ENCODE results near the gene AUTS2. TPM values are rescaled to one million over a fixed set of nuclear protein-coding genes. Genes with fewer than 3 reads are reported as not detected.

The AUTS2 gene
- total RNA-seq, 1 experiment from 2014 or later, result not detected

GRCh38 chr7:70420381-70420662 lies 822.0 kb downstream of the AUTS2 start:
- no peaks in the 10 kb centered on the region for H3K4me1 Mint-ChIP-seq (ENCODE audit: low read depth, unreplicated experiment)
- intact Hi-C loops (cut with micrococcal nuclease; ENCODE audit: unreplicated experiment), result no loop called here

GRCh38 chr7:70421319-70421718 lies 823.0 kb downstream of the AUTS2 start:
- no peak for DNase-seq
- Mint-ChIP-seq H3K4me3 (ENCODE audit: low read depth, unreplicated experiment) (no peak overlapping the region), H3K9me3 (ENCODE audit: low read depth, unreplicated experiment) (no peaks in the 10 kb centered on the region), H3K27me3 (ENCODE audit: unreplicated experiment) (no peaks in the 10 kb centered on the region), H3K36me3 (ENCODE audit: insufficient read depth, unreplicated experiment) (no peaks in the 10 kb centered on the region), H3K4me1 (ENCODE audit: low read depth, unreplicated experiment) (no peaks in the 10 kb centered on the region), H3K27ac (ENCODE audit: unreplicated experiment) (no peak overlapping the region)
- BruUV-seq (replicated peaks), result no TSS peak
- TF ChIP-seq CTCF (IDR thresholded peaks at IDR 0.05; ENCODE audit: unreplicated experiment), result no peak
- intact Hi-C loops (cut with micrococcal nuclease; ENCODE audit: unreplicated experiment), result no loop called here
- CTCF ChIA-PET, result no interaction called here

More at GRCh38 chr7:70420381-70420662, 822.0 kb downstream of the AUTS2 start:
- Mint-ChIP-seq H3K9me3 (ENCODE audit: low read depth, unreplicated experiment) (no peaks in the 10 kb centered on the region), H3K27me3 (ENCODE audit: unreplicated experiment) (no peaks in the 10 kb centered on the region), H3K36me3 (ENCODE audit: insufficient read depth, unreplicated experiment) (no peaks in the 10 kb centered on the region), H3K4me3 (ENCODE audit: low read depth, unreplicated experiment) (no peak overlapping the region), H3K27ac (ENCODE audit: unreplicated experiment) (no peak overlapping the region)
- no TSS peak for BruUV-seq (replicated peaks)
- no peak for TF ChIP-seq CTCF (IDR thresholded peaks at IDR 0.05; ENCODE audit: unreplicated experiment)
- CTCF ChIA-PET, result no interaction called here
- no peak for DNase-seq

DNA sequence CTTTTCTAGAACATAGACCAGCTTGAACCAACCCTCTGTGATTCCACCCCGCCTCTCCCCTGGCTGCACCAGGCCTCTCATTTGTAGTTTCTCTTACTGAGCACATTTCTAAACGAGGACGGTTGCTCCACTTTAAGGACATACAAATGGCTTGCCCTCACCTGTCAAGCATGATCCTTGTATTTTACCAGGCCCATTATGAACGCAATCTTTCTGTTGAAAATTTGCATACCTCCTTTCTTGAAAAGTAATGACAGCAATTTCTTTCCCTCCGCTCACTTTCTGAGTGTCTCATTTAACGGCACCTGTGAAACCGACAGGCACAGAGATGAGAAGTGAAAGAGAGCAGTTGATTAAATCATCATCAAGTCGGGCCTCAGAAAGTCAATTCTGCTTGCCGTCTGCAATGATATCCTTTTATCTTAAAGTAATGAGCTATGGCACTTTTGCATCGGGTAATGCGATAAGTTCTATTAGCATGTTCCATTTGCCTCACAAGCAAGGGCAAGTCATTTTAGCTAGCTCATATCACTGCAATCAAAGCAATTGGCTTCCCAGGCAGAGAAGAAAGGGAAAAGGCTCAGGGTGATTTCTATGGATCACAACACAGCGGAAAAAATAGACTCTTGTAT lies 828.1 kb downstream of the AUTS2 start:
- Mint-ChIP-seq H3K4me1 (ENCODE audit: low read depth, unreplicated experiment) (no peaks in the 10 kb centered on the region), H3K27me3 (ENCODE audit: unreplicated experiment) (no peaks in the 10 kb centered on the region), H3K36me3 (ENCODE audit: insufficient read depth, unreplicated experiment) (no peaks in the 10 kb centered on the region), H3K4me3 (ENCODE audit: low read depth, unreplicated experiment) (no peak overlapping the region), H3K27ac (ENCODE audit: unreplicated experiment) (no peak overlapping the region), H3K9me3 (ENCODE audit: low read depth, unreplicated experiment) (peaks cover 11% of the 10 kb centered on the region)
- intact Hi-C loops (cut with micrococcal nuclease; ENCODE audit: unreplicated experiment), result no loop called here
- CTCF ChIA-PET, result no interaction called here
- no peak for TF ChIP-seq CTCF (IDR thresholded peaks at IDR 0.05; ENCODE audit: unreplicated experiment)
- DNase-seq, result no peak
- no TSS peak for BruUV-seq (replicated peaks)

DNA sequence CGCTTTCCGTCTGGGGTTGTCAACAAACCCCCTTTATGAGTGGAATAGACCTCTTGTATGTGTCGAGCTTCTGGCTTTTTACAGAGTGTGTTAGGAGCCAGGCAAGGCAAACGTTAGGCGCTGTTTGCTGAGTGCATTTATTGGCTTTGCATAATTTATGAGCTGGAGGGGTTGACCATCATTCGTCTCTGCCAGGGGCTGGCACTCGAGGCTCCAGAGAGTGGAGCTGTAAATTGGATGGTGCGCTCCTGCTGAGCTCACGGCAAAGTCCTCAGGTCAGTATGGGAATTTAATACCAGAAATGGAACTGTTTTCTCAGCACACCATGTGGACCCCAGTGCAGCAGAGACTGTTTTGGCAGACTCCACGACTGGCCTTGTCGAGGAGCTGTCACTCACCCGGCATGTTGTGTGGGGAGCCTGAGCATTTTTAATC lies 834.3 kb downstream of the AUTS2 start:
- TF ChIP-seq CTCF (IDR thresholded peaks at IDR 0.05; ENCODE audit: unreplicated experiment), result no peak
- Mint-ChIP-seq H3K27ac (ENCODE audit: unreplicated experiment) (no peak overlapping the region), H3K36me3 (ENCODE audit: insufficient read depth, unreplicated experiment) (no peaks in the 10 kb centered on the region), H3K27me3 (ENCODE audit: unreplicated experiment) (no peaks in the 10 kb centered on the region), H3K4me1 (ENCODE audit: low read depth, unreplicated experiment) (no peaks in the 10 kb centered on the region), H3K9me3 (ENCODE audit: low read depth, unreplicated experiment) (peaks cover 11% of the 10 kb centered on the region), H3K4me3 (ENCODE audit: low read depth, unreplicated experiment) (no peak overlapping the region)
- no peak for DNase-seq
- intact Hi-C loops (cut with micrococcal nuclease; ENCODE audit: unreplicated experiment), result no loop called here
- BruUV-seq (replicated peaks), result no TSS peak
- CTCF ChIA-PET, result no interaction called here
